SH-SY5Y (cell line): Measurements from ENCODE around the gene WWOX.

Experiments used
- GATA2 ChIP-seq: IDR thresholded peaks from 2 replicates; pipeline ENCODE4 v1.6.1; 2011; ENCODE audit warnings: mild to moderate bottlenecking, low read depth, low read length
- GATA3 ChIP-seq: IDR thresholded peaks from 2 replicates; pipeline ENCODE4 v1.6.1; 2011; ENCODE audit warnings: low read depth, mild to moderate bottlenecking, low read length, moderate library complexity

The WWOX gene

GRCh38 chr16:79156761-79157160, 1057.3 kb downstream of the WWOX start:
- TF ChIP-seq GATA2, result no peak
- TF ChIP-seq GATA3, result no peak

GRCh38 chr16:79158337-79158736, 1058.9 kb downstream of the WWOX start:
- no peak for TF ChIP-seq GATA3
- TF ChIP-seq GATA2, result no peak

GRCh38 chr16:79159261-79160049, 1060.0 kb downstream of the WWOX start:
- TF ChIP-seq GATA2, result no peak
- TF ChIP-seq GATA3, result no peak

- TF ChIP-seq GATA3 (no peak), GATA2 (no peak)
Measured at GRCh38 chr16:79162977-79163376, 1063.5 kb downstream of the WWOX start.

DNA sequence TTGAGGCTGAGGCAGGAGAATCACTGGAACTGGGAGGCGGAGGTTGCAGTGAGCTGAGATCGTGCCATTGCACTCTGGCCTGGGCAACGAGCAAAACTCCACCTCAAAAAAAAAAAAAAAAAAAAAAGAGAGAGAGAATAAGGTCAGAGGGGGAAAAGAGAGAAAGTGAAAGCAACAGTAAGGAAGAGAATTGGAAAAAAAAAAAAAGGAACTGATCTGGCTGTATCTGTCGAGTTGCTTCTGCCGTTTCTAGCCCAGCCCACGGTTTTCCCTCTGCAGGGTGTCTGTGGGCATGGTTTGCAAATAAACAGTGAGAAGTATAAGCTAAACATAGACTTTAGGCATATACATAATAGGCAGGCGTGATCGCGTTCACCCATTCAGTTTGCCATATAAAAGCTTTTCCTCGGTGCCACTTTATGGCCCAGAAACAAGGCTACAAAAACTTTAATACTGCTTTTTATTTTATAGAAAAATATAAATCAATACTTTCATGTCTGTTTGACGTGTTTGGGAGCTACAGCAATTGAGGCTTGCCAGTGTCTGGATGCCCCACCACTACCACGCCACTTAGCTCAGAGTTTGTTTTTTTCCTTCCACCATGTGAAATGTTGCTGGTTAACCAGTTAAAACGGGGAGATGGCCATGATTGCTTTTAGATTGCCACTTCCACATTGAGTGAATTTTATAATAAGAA, 1064.4 kb downstream of the WWOX start:
- no peak for TF ChIP-seq GATA2
- TF ChIP-seq GATA3, result no peak

- TF ChIP-seq GATA3, result no peak
- TF ChIP-seq GATA2, result no peak
Measured at GRCh38 chr16:79164388-79164995, 1065.0 kb downstream of the WWOX start.

- TF ChIP-seq GATA3 (no peak), GATA2 (no peak)
Measured at GRCh38 chr16:79165079-79165478, 1065.6 kb downstream of the WWOX start.

DNA sequence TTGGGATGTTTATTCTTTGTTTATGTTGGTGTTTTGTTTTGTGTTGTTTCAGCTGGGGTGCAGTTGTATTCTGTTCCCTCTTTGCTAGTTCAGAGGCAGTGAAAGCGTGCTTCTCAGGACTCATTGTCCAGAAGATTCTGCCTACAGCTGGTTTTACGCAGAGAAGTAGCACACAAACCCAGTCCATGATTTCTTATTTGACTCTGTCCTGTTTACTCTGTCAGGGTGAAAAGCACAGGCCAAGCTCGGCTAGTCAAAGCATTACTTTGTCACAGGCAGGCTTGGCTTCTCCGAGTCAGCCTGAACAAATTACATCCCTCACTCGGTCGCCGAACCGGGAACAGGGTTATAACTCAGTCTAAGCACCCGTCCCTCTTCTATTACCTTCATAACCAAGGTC, 1066.1 kb downstream of the WWOX start:
- TF ChIP-seq GATA3 (no peak), GATA2 (no peak)

GRCh38 chr16:79167893-79168292, 1068.4 kb downstream of the WWOX start:
- TF ChIP-seq GATA2, result no peak
- TF ChIP-seq GATA3, result no peak

DNA sequence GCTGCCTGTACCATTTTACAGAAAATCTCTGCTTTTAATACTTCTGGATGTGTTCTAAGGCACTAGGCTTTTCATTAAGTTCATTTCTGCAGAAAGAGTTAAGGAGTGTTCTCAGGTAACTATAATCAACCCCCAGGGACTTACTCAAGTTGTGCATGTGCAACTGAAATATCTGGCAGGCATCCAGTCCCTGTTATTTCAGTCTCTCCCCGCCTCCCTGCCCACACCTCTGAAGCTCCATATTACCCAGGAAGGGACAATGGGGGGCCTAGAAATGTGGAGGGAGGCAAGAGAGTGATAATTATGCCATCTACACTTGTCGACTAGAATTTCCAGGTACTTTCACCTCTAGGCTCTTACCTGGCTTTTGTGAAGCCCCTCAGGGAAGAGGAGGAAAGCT, 1068.9 kb downstream of the WWOX start:
- TF ChIP-seq GATA3 (no peak), GATA2 (no peak)

DNA sequence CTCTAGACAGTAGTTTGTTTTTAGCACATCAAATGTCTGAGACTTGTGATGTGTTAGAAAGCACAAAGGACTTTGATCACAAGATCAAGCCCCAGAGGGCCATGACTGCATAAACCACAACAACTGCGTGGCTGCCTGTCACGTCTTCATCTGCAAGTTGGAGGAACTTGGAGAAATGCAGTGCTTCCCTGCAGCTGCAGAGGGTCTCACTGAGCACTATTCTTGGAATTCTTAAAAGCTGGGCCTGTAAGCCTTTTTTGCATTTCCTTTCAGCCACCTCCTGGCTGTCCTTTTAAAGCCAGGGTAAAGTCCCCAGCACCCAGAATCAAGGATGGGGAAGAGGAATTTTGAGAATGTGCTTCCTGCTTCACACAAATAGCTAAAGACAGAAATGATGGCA, 1069.8 kb downstream of the WWOX start:
- TF ChIP-seq GATA3, result no peak
- no peak for TF ChIP-seq GATA2

GRCh38 chr16:79170555-79171246, 1071.2 kb downstream of the WWOX start:
- TF ChIP-seq GATA2 (no peak), GATA3 (no peak)

DNA sequence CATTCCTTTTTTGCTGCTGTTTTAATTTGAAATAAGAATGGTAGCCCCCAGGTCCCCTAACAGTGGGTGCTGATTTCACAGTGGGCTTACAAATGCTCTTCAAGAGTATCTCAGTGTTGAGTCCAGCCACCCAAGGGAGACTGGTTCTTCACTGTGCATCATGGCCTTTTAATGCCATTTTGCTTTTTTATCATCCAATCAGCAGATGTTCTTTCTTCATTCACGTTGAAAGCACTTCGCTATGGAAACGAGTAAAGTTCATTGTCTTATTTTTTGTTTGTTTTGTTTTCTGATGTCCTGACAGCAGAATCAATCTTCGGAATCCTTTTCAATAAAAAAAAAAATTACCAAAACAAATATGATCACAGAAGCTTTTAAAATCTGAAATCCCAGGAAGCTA, 1072.0 kb downstream of the WWOX start:
- TF ChIP-seq GATA2 (peak; percentile 82), GATA3 (peak; percentile 94)
